Stimulated activated CD4-positive, alpha-beta T cell treated with anti-CD3 and anti-CD28 coated beads, Interleukin-4, amount 100 ng/mL, for 48 hours (primary cell): ENCODE results near the gene LCLAT1.
"Not testable (repeated sequence)": the region's sequence is repeated elsewhere in the genome, so short reads cannot be mapped to it uniquely, and the experiment has no call there.

Experiments
- DNase-seq, 2 donors: peaks; one replicate each; pipeline ENCODE4 v3.0.0-alpha.2; 2020; ENCODE audit warnings: low read depth in 2 of 2

The LCLAT1 gene

GRCh38 chr2:30454571-30454970 is 7.5 kb downstream of the LCLAT1 start:
- DNase-seq, result no peak

GRCh38 chr2:30455114-30455738 is 8.2 kb downstream of the LCLAT1 start:
- DNase-seq, result no peak

- no peak for DNase-seq
Measured at GRCh38 chr2:30456106-30456505, 9.1 kb downstream of the LCLAT1 start.

- no peak for DNase-seq
Measured at GRCh38 chr2:30456579-30456978, 9.5 kb downstream of the LCLAT1 start.

GRCh38 chr2:30457296-30457695 is 10.2 kb downstream of the LCLAT1 start:
- DNase-seq, result no peak

GRCh38 chr2:30459140-30459539 is 12.1 kb downstream of the LCLAT1 start:
- no peak for DNase-seq

- no peak for DNase-seq
Measured at GRCh38 chr2:30462131-30462857, 15.2 kb downstream of the LCLAT1 start.

- no peak for DNase-seq
Measured at GRCh38 chr2:30463535-30463934, 16.5 kb downstream of the LCLAT1 start.

GRCh38 chr2:30464544-30465170 is 17.6 kb downstream of the LCLAT1 start:
- no peak for DNase-seq

- DNase-seq, result no peak
Measured at GRCh38 chr2:30465171-30465545, 18.1 kb downstream of the LCLAT1 start.

GRCh38 chr2:30466216-30466615 is 19.2 kb downstream of the LCLAT1 start:
- no peak for DNase-seq

- DNase-seq, result not testable (repeated sequence)
Measured at GRCh38 chr2:30467062-30467826, 20.2 kb downstream of the LCLAT1 start.

- DNase-seq, result no peak
Measured at GRCh38 chr2:30470426-30470825, 23.4 kb downstream of the LCLAT1 start.

GRCh38 chr2:30472326-30472725 is 25.3 kb downstream of the LCLAT1 start:
- DNase-seq, result no peak

- DNase-seq, result no peak
Measured at GRCh38 chr2:30475542-30475941, 28.5 kb downstream of the LCLAT1 start.

GRCh38 chr2:30476636-30477035 is 29.6 kb downstream of the LCLAT1 start:
- no peak for DNase-seq

GRCh38 chr2:30480703-30481322 is 33.8 kb downstream of the LCLAT1 start:
- DNase-seq, result no peak

GRCh38 chr2:30481323-30481800 is 34.3 kb downstream of the LCLAT1 start:
- no peak for DNase-seq

GRCh38 chr2:30482011-30482410 is 35.0 kb downstream of the LCLAT1 start:
- DNase-seq, result no peak

- no peak for DNase-seq
Measured at GRCh38 chr2:30484145-30484544, 37.1 kb downstream of the LCLAT1 start.

GRCh38 chr2:30484995-30485394 is 37.9 kb downstream of the LCLAT1 start:
- DNase-seq, result no peak

GRCh38 chr2:30486655-30487054 is 39.6 kb downstream of the LCLAT1 start:
- no peak for DNase-seq
